A549 (cell line): Measurements from ENCODE around the gene MYOG. TPM values are rescaled to one million over a fixed set of nuclear protein-coding genes. Genes with fewer than 3 reads are reported as not detected.
A peak's percentile ranks its signal among the peaks of the same experiment; 100 is the strongest.

Experiments used
- ATAC-seq, 2 experiments: fragments of 200-7000 bp in 1 of 2; fragments of >200 bp in 1 of 2; cut with Nextera tagmentation in 1 of 2; cut with Tn5 transposase in 1 of 2; 3 replicates each; pipeline versions ENCODE4 v1.8.0 to v1.9.1; 2018 to 2020; ENCODE audit warnings: mild to moderate bottlenecking in 1 of 2, moderate library complexity in 1 of 2
- CTCF ChIA-PET: fragments of 300-600 bp; sonication (Branson Sonifier 250); formaldehyde crosslinking; extraction: SDS; loops from one replicate; lab custom pipeline; 2021; ENCODE audit warnings: antibody characterized with exemption, inconsistent platforms; lab: Yijun Ruan, JAX
- POLR2A ChIA-PET: fragments of 350-600 bp; formaldehyde crosslinking; extraction: SDS; loops from one replicate; lab custom pipeline; 2021; ENCODE audit warnings: antibody characterized with exemption, inconsistent platforms; lab: Yijun Ruan, JAX
- DNase-seq, 2 experiments: peaks; one replicate each; pipeline versions ENCODE4 v3.0.0 to v3.0.0-alpha.2; 2011 to 2016; ENCODE audit warnings: low read depth in 1 of 2, low spot score in 1 of 2
- FAIRE-seq: peaks from 2 replicates; lab custom pipeline; 2011; peaks lifted over from hg19 to GRCh38; lab: Jason Lieb, UNC
- H3K27ac ChIP-seq, 2 experiments: fragments of >200 bp; sonication (Bioruptor Twin); formaldehyde crosslinking; 3 replicates each; pipeline ENCODE4 v1.5.1; 2016 to 2017
- H3K4me1 ChIP-seq: fragments of >200 bp; sonication (Bioruptor Twin); formaldehyde crosslinking; 3 replicates; pipeline ENCODE4 v1.6.1; 2016
- H3K4me2 ChIP-seq: fragments of >200 bp; sonication (Bioruptor Twin); formaldehyde crosslinking; 3 replicates; pipeline ENCODE4 v1.6.1; 2016
- H3K4me3 ChIP-seq: fragments of >200 bp; sonication (Bioruptor Twin); formaldehyde crosslinking; 3 replicates; pipeline ENCODE4 v1.5.1; 2016
- H3K9me3 ChIP-seq: fragments of >200 bp; sonication (Bioruptor Twin); formaldehyde crosslinking; 3 replicates; pipeline ENCODE4 v1.6.1; 2016
- CBX8 ChIP-seq: fragments of 200-600 bp; sonication (generic); IDR thresholded peaks from 2 replicates; pipeline ENCODE4 v1.6.1; 2016
- CEBPB ChIP-seq, 2 experiments: fragments of >200 bp in 1 of 2; sonication (Bioruptor Twin) in 1 of 2; formaldehyde crosslinking in 1 of 2; IDR thresholded peaks; 2 replicates each; pipeline ENCODE4 v1.6.1; 2012 to 2016
- EHMT2 ChIP-seq: fragments of 200-600 bp; sonication (generic); IDR thresholded peaks from 2 replicates; pipeline ENCODE4 v1.6.1; 2016; ENCODE audit warnings: antibody characterized with exemption, low read depth, mild to moderate bottlenecking, moderate library complexity
- FOSL2 ChIP-seq, 2 experiments: fragments of 450-650 bp in 1 of 2; fragments of >200 bp in 1 of 2; sonication (Bioruptor Twin) in 1 of 2; formaldehyde crosslinking; IDR thresholded peaks; 2 replicates each; pipeline versions ENCODE4 v1.5.0 to v1.6.1; 2016 to 2020; ENCODE audit warnings: mild to moderate bottlenecking in 1 of 2, moderate library complexity in 1 of 2
- FOXS1 ChIP-seq: fragments of 250-450 bp; sonication (Bioruptor Pico); IDR thresholded peaks from 2 replicates; pipeline ENCODE4 v1.5.0; 2020; ENCODE audit warnings: mild to moderate bottlenecking, moderate library complexity
- HOXA7 ChIP-seq: fragments of 250-450 bp; sonication (Bioruptor Pico); IDR thresholded peaks from 2 replicates; pipeline ENCODE4 v1.5.0; 2020; ENCODE audit warnings: mild to moderate bottlenecking, moderate library complexity
- HOXB5 ChIP-seq: fragments of 250-450 bp; sonication (Bioruptor Pico); IDR thresholded peaks from 2 replicates; pipeline ENCODE4 v1.5.0; 2020; ENCODE audit warnings: mild to moderate bottlenecking, moderate library complexity
- KDM1A ChIP-seq: fragments of 200-600 bp; sonication (generic); IDR thresholded peaks from 2 replicates; pipeline ENCODE4 v1.6.1; 2016; ENCODE audit warnings: low read depth, mild to moderate bottlenecking
- KDM5A ChIP-seq: fragments of 200-600 bp; sonication (generic); IDR thresholded peaks from 2 replicates; pipeline ENCODE4 v1.6.1; 2016; ENCODE audit warnings: antibody characterized with exemption, mild to moderate bottlenecking
- MAZ ChIP-seq: fragments of 150-350 bp; IDR thresholded peaks from 2 replicates; pipeline ENCODE4 v1.6.1; 2014; ENCODE audit warnings: antibody characterized with exemption, low read depth, low read length, borderline replicate concordance
- MYC ChIP-seq: IDR thresholded peaks from 2 replicates; pipeline ENCODE4 v1.6.1; 2012; ENCODE audit warnings: mild to moderate bottlenecking, inconsistent platforms, low read length, improper control_type of control experiment, borderline replicate concordance
- NPAS2 ChIP-seq: fragments of 250-450 bp; sonication (Bioruptor Pico); IDR thresholded peaks from 2 replicates; pipeline ENCODE4 v1.8.0; 2022; ENCODE audit warnings: mild to moderate bottlenecking, moderate library complexity, borderline replicate concordance
- POLR2A ChIP-seq: IDR thresholded peaks from 2 replicates; pipeline ENCODE4 v1.6.1; 2012; ENCODE audit warnings: mild to moderate bottlenecking, low read length
- RARB ChIP-seq: fragments of 250-450 bp; sonication (Bioruptor Pico); IDR thresholded peaks from 2 replicates; pipeline ENCODE4 v1.8.0; 2021; ENCODE audit warnings: mild to moderate bottlenecking, moderate library complexity
- SREBF2 ChIP-seq: fragments of 450-650 bp; IDR thresholded peaks from 2 replicates; pipeline ENCODE4 v1.6.1; 2014; ENCODE audit warnings: mild to moderate bottlenecking, moderate library complexity
- TFCP2L1 ChIP-seq: fragments of 250-450 bp; sonication (Bioruptor Pico); IDR thresholded peaks from 2 replicates; pipeline ENCODE4 v1.5.0; 2021; ENCODE audit warnings: mild to moderate bottlenecking
- ZC3H11A ChIP-seq: fragments of 450-650 bp; IDR thresholded peaks from 2 replicates; pipeline ENCODE4 v1.6.1; 2014; ENCODE audit warnings: antibody characterized with exemption, mild to moderate bottlenecking
- ZSCAN20 ChIP-seq: fragments of 250-450 bp; sonication (Bioruptor Pico); IDR thresholded peaks from 2 replicates; pipeline ENCODE4 v1.8.0; 2022; ENCODE audit warnings: mild to moderate bottlenecking, moderate library complexity
- WGBS: methylation state at CpG from one replicate; pipeline ENCODE4 v1.1.6; 2017; ENCODE audit errors: missing lambda C conversion rate; 5-methylcytosine and 5-hydroxymethylcytosine counted together
- polyA plus RNA-seq, 4 experiments: library from polyadenylated mRNA; depleted of rRNA in 3 of 4; stranded (reverse); fragments of >200 nt; fragmentation: RNase III in 1 of 4; extraction: RNeasy Plus Mini Kit Qiagen cat#74134 plus additional on column Dnase treatment in 1 of 4; gene quantifications; 2 replicates in 3 of 4; 3 replicates in 1 of 4; pipeline ENCODE4 v1.2.3, GENCODE V29; 2011 to 2017
- TF ChIP-seq, protein P1 (sequence below): fragments of >200 bp; sonication (Bioruptor Twin); formaldehyde crosslinking; IDR thresholded peaks from 2 replicates; pipeline ENCODE4 v1.6.1; 2016
- TF ChIP-seq, protein P2 (sequence below): fragments of >200 bp; sonication (Bioruptor Twin); formaldehyde crosslinking; IDR thresholded peaks from 3 replicates; pipeline ENCODE4 v1.6.1; 2016
- TF ChIP-seq, protein P3 (sequence below): fragments of 250-450 bp; sonication (Bioruptor Pico); IDR thresholded peaks from 2 replicates; pipeline ENCODE4 v1.5.0; 2021; ENCODE audit warnings: mild to moderate bottlenecking, moderate library complexity, borderline replicate concordance

The MYOG gene
- polyA plus RNA-seq, 2 of the 4 experiments (the other 2 are of a cell fraction) = not detected

DNA sequence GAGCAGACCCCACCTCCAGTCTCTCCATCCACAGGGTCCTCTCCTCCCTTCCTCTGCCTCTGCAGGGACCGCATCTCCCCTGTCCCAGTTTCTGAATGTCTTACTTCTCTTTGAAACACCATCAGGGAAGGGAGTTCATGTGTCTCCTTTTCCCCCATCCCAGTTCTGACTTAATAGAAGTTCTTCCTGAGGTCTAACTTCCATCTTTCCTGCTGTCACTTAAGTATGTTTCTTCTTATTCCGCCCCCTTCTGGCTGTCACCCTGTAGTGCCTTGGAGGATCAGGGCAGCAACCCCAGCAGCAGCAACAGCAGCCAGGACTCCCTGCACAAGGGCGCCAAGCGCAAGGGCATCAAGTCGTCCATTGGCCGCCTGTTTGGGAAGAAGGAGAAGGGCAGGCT lies 29.3 kb downstream of the MYOG start (continued):
- TF ChIP-seq EHMT2 = no peak
- TF ChIP-seq MYC = no peak
- TF ChIP-seq NPAS2 (CRISPR knock-in tag) = no peak
- TF ChIP-seq, protein P1, sequence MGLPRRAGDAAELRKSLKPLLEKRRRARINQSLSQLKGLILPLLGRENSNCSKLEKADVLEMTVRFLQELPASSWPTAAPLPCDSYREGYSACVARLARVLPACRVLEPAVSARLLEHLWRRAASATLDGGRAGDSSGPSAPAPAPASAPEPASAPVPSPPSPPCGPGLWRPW = no peak
- TF ChIP-seq MAZ = no peak

GRCh38 chr1:203056012-203056411 lies 29.8 kb downstream of the MYOG start:
- CTCF ChIA-PET = interaction anchor here (0.9 to 30.5 kb wide), 7 partner anchors 9 to 213 kb away, joined by 3 to 300 read pairs (median 4); no protein-coding TSS in a partner anchor
- Histone ChIP-seq H3K27ac (no peak overlapping the region), H3K9me3 (no peaks in the 10 kb centered on the region), H3K4me3 (no peak overlapping the region), H3K4me1 (peaks cover 5% of the 10 kb centered on the region; the same call in 1 of the 3 replicates), H3K4me2 (no peak overlapping the region)
- FAIRE-seq (no peak), DNase-seq (no peak), ATAC-seq (no peak)
- 88% methylated on average over 7 of the region's 7 CpGs for WGBS
- POLR2A ChIA-PET = no interaction called here
- no peak for TF ChIP-seq POLR2A
- no peak for TF ChIP-seq FOSL2 (IDR thresholded peaks at IDR 0.05)
- no peak for TF ChIP-seq FOSL2 (CRISPR knock-in tag; IDR thresholded peaks at IDR 0.05)
- TF ChIP-seq HOXB5 (CRISPR knock-in tag) = no peak

- Histone ChIP-seq H3K9me3 (no peaks in the 10 kb centered on the region), H3K27ac (no peak overlapping the region), H3K4me2 (no peak overlapping the region), H3K4me1 (peaks cover 5% of the 10 kb centered on the region; the same call in 1 of the 3 replicates), H3K4me3 (no peak overlapping the region)
- POLR2A ChIA-PET = no interaction called here
- FAIRE-seq = no peak
- CTCF ChIA-PET = interaction anchor here (0.8 to 30.5 kb wide), 9 partner anchors 16 to 214 kb away, joined by 3 to 300 read pairs (median 3); partner anchors contain the start of gene ADORA1
- ATAC-seq = peak in 1 of 2 experiments; percentile 64; a peak in 3 of 6 replicates
- WGBS = 80% methylated on average over 17 of the region's 24 CpGs
- DNase-seq = peak; percentile 19 to 25
- TF ChIP-seq POLR2A = 0 out of 2 replicates have a peak, but pooled peaks have one; percentile 9
- no peak for TF ChIP-seq FOXS1 (CRISPR knock-in tag)
- TF ChIP-seq HOXA7 (CRISPR knock-in tag) = no peak
Observed at GRCh38 chr1:203055161-203055799, 30.5 kb downstream of the MYOG start.

GRCh38 chr1:203054642-203055041 lies 31.2 kb downstream of the MYOG start:
- Histone ChIP-seq H3K27ac (no peak overlapping the region), H3K4me2 (no peak overlapping the region), H3K9me3 (no peaks in the 10 kb centered on the region), H3K4me1 (peaks cover 5% of the 10 kb centered on the region; the same call in 1 of the 3 replicates), H3K4me3 (no peak overlapping the region)
- ChIA-PET POLR2A (no interaction called here), CTCF (interaction anchor here (0.8 to 30.5 kb wide), 6 partner anchors 12 to 213 kb away, joined by 3 to 300 read pairs (median 3); partner anchors contain the start of gene ADORA1)
- ATAC-seq = no peak
- FAIRE-seq = no peak
- DNase-seq = no peak
- WGBS = 60% methylated on average over 5 of the region's 5 CpGs
- TF ChIP-seq KDM5A = no peak
- TF ChIP-seq ZC3H11A = no peak
- no peak for TF ChIP-seq SREBF2
- no peak for TF ChIP-seq CBX8
- no peak for TF ChIP-seq TFCP2L1
- TF ChIP-seq KDM1A = no peak
- no peak for TF ChIP-seq CEBPB (IDR thresholded peaks at IDR 0.05)
- TF ChIP-seq, protein P2, sequence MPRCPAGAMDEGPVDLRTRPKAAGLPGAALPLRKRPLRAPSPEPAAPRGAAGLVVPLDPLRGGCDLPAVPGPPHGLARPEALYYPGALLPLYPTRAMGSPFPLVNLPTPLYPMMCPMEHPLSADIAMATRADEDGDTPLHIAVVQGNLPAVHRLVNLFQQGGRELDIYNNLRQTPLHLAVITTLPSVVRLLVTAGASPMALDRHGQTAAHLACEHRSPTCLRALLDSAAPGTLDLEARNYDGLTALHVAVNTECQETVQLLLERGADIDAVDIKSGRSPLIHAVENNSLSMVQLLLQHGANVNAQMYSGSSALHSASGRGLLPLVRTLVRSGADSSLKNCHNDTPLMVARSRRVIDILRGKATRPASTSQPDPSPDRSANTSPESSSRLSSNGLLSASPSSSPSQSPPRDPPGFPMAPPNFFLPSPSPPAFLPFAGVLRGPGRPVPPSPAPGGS = no peak
- no peak for TF ChIP-seq RARB (CRISPR knock-in tag)
- TF ChIP-seq FOSL2 (IDR thresholded peaks at IDR 0.05) = no peak
- no peak for TF ChIP-seq FOSL2 (CRISPR knock-in tag; IDR thresholded peaks at IDR 0.05)
- TF ChIP-seq ZSCAN20 = no peak
- TF ChIP-seq, protein P3, sequence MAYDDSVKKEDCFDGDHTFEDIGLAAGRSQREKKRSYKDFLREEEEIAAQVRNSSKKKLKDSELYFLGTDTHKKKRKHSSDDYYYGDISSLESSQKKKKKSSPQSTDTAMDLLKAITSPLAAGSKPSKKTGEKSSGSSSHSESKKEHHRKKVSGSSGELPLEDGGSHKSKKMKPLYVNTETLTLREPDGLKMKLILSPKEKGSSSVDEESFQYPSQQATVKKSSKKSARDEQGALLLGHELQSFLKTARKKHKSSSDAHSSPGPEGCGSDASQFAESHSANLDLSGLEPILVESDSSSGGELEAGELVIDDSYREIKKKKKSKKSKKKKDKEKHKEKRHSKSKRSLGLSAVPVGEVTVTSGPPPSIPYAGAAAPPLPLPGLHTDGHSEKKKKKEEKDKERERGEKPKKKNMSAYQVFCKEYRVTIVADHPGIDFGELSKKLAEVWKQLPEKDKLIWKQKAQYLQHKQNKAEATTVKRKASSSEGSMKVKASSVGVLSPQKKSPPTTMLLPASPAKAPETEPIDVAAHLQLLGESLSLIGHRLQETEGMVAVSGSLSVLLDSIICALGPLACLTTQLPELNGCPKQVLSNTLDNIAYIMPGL (CRISPR knock-in tag) = no peak
